ENCODE data around the gene NUMBL. TPM values are rescaled to one million over a fixed set of nuclear protein-coding genes. Genes with fewer than 3 reads are reported as not detected.

The NUMBL gene

GRCh38 chr19:40617961-40618360, 72.5 kb downstream of the NUMBL start:
- Histone ChIP-seq H3K4me3 (ENCODE audit: insufficient read depth in 1 of 2, low read depth in 1 of 2, low read length in 2 of 2) (no peak overlapping the region), H3K4ac (ENCODE audit: low read depth in 1 of 2, low read length in 2 of 2) (no peak overlapping the region), H3K79me1 (replicated peaks; ENCODE audit: low read length, poor library complexity, severe bottlenecking) (peaks cover 5% of the 10 kb centered on the region), H3K9ac (ENCODE audit: low read length) (no peak overlapping the region), H3K14ac (ENCODE audit: low read length in 2 of 2) (no peak overlapping the region), H3K27me3 (ENCODE audit: control insufficient read depth in 1 of 2, insufficient read depth in 1 of 2, low read length in 2 of 2) (no peaks in the 10 kb centered on the region), H3K4me2 (ENCODE audit: low read length, poor library complexity, severe bottlenecking) (no peak overlapping the region), H2BK120ac (ENCODE audit: low read depth, low read length) (no peak overlapping the region), H2BK12ac (ENCODE audit: low read length in 2 of 2) (no peak overlapping the region), H4K91ac (ENCODE audit: low read length) (no peak overlapping the region), H3K18ac (ENCODE audit: low read depth in 1 of 2, low read length in 2 of 2) (no peak overlapping the region), H4K8ac (ENCODE audit: low read length) (no peak overlapping the region), H3K27ac (ENCODE audit: low read length, poor library complexity, severe bottlenecking) (no peak overlapping the region), H2AFZ (ENCODE audit: low read depth, low read length) (no peak overlapping the region), H3K36me3 (ENCODE audit: control insufficient read depth in 1 of 2, insufficient read depth in 2 of 2, low read depth in 1 of 2, low read length in 2 of 2) (peaks cover 30 to 32% of the 10 kb centered on the region in 2 experiments), H2AK5ac (ENCODE audit: low read length, severe bottlenecking) (no peak overlapping the region), H2BK15ac (ENCODE audit: low read depth, poor library complexity, severe bottlenecking) (no peak overlapping the region), H2BK5ac (ENCODE audit: low read depth, low read length, poor library complexity, severe bottlenecking) (no peak overlapping the region), H3K4me1 (ENCODE audit: control insufficient read depth, insufficient read depth, low read depth, low read length) (peaks cover 13% of the 10 kb centered on the region), H3K9me3 (ENCODE audit: control insufficient read depth, low read length) (no peaks in the 10 kb centered on the region), H3K23ac (ENCODE audit: low read length in 2 of 2) (no peak overlapping the region)
- 100% methylated on average over 1 of the region's 4 CpGs for WGBS
- DNase-seq, result no peak

GRCh38 chr19:40616941-40617340, 73.5 kb downstream of the NUMBL start:
- H3K4me3 ChIP-seq (ENCODE audit: insufficient read depth in 1 of 2, low read depth in 1 of 2, low read length in 2 of 2), result no peak overlapping the region
- H3K27ac ChIP-seq (ENCODE audit: low read length, poor library complexity, severe bottlenecking), result no peak overlapping the region
- no peak overlapping the region for H3K4ac ChIP-seq (ENCODE audit: low read depth in 1 of 2, low read length in 2 of 2)
- H3K79me1 ChIP-seq (replicated peaks; ENCODE audit: low read length, poor library complexity, severe bottlenecking), result peaks cover 5% of the 10 kb centered on the region
- H2BK120ac ChIP-seq (ENCODE audit: low read depth, low read length), result no peak overlapping the region
- no peak overlapping the region for H3K9ac ChIP-seq (ENCODE audit: low read length)
- no peaks in the 10 kb centered on the region for H3K27me3 ChIP-seq (ENCODE audit: control insufficient read depth in 1 of 2, insufficient read depth in 1 of 2, low read length in 2 of 2)
- no peaks in the 10 kb centered on the region for H3K9me3 ChIP-seq (ENCODE audit: control insufficient read depth, low read length)
- H4K91ac ChIP-seq (ENCODE audit: low read length), result no peak overlapping the region
- no peak overlapping the region for H4K8ac ChIP-seq (ENCODE audit: low read length)
- WGBS, result 98% methylated on average over 17 of the region's 17 CpGs
- no peak overlapping the region for H2AFZ ChIP-seq (ENCODE audit: low read depth, low read length)
- H3K23ac ChIP-seq (ENCODE audit: low read length in 2 of 2), result no peak overlapping the region
- H3K14ac ChIP-seq (ENCODE audit: low read length in 2 of 2), result no peak overlapping the region
- H3K36me3 ChIP-seq (ENCODE audit: control insufficient read depth in 1 of 2, insufficient read depth in 2 of 2, low read depth in 1 of 2, low read length in 2 of 2), result peaks cover 21 to 24% of the 10 kb centered on the region in 2 experiments
- no peak overlapping the region for H3K4me2 ChIP-seq (ENCODE audit: low read length, poor library complexity, severe bottlenecking)
- no peak overlapping the region for H2AK5ac ChIP-seq (ENCODE audit: low read length, severe bottlenecking)
- no peak overlapping the region for H2BK15ac ChIP-seq (ENCODE audit: low read depth, poor library complexity, severe bottlenecking)
- peaks cover 10% of the 10 kb centered on the region for H3K4me1 ChIP-seq (ENCODE audit: control insufficient read depth, insufficient read depth, low read depth, low read length)
- H2BK5ac ChIP-seq (ENCODE audit: low read depth, low read length, poor library complexity, severe bottlenecking), result no peak overlapping the region
- H2BK12ac ChIP-seq (ENCODE audit: low read length in 2 of 2), result no peak overlapping the region
- DNase-seq, result no peak
- H3K18ac ChIP-seq (ENCODE audit: low read depth in 1 of 2, low read length in 2 of 2), result no peak overlapping the region

- Histone ChIP-seq H3K14ac (ENCODE audit: low read length in 2 of 2) (no peak overlapping the region), H3K36me3 (ENCODE audit: control insufficient read depth in 1 of 2, insufficient read depth in 2 of 2, low read depth in 1 of 2, low read length in 2 of 2) (peaks cover 15 to 19% of the 10 kb centered on the region in 2 experiments), H2BK120ac (ENCODE audit: low read depth, low read length) (no peak overlapping the region), H2BK12ac (ENCODE audit: low read length in 2 of 2) (no peak overlapping the region), H3K27me3 (ENCODE audit: control insufficient read depth in 1 of 2, insufficient read depth in 1 of 2, low read length in 2 of 2) (no peaks in the 10 kb centered on the region), H3K4me3 (ENCODE audit: insufficient read depth in 1 of 2, low read depth in 1 of 2, low read length in 2 of 2) (no peak overlapping the region), H2BK5ac (ENCODE audit: low read depth, low read length, poor library complexity, severe bottlenecking) (no peak overlapping the region), H3K23ac (ENCODE audit: low read length in 2 of 2) (no peak overlapping the region), H3K27ac (ENCODE audit: low read length, poor library complexity, severe bottlenecking) (no peak overlapping the region), H3K4me1 (ENCODE audit: control insufficient read depth, insufficient read depth, low read depth, low read length) (peaks cover 10% of the 10 kb centered on the region), H4K8ac (ENCODE audit: low read length) (no peak overlapping the region), H2AFZ (ENCODE audit: low read depth, low read length) (no peak overlapping the region), H3K9me3 (ENCODE audit: control insufficient read depth, low read length) (no peaks in the 10 kb centered on the region), H3K9ac (ENCODE audit: low read length) (no peak overlapping the region), H2AK5ac (ENCODE audit: low read length, severe bottlenecking) (no peak overlapping the region), H3K4ac (ENCODE audit: low read depth in 1 of 2, low read length in 2 of 2) (no peak overlapping the region), H2BK15ac (ENCODE audit: low read depth, poor library complexity, severe bottlenecking) (no peak overlapping the region), H3K18ac (ENCODE audit: low read depth in 1 of 2, low read length in 2 of 2) (no peak overlapping the region), H4K91ac (ENCODE audit: low read length) (no peak overlapping the region), H3K4me2 (ENCODE audit: low read length, poor library complexity, severe bottlenecking) (no peak overlapping the region), H3K79me1 (replicated peaks; ENCODE audit: low read length, poor library complexity, severe bottlenecking) (peaks cover 3% of the 10 kb centered on the region)
- WGBS, result 100% methylated on average over 1 of the region's 5 CpGs
- no peak for DNase-seq
Measured at GRCh38 chr19:40616178-40616577, 74.3 kb downstream of the NUMBL start.

Small RNA genes lying within 50 kb of the gene (small RNA-seq; reads per million reads assigned to genes)
- gene RNU6-195P (ENCODE audit: low read depth), result not detected

All from mesenchymal stem cell (in vitro differentiated cells and primary cell).